ENCODE measurements around the gene FAM234B.

Gene FAM234B

DNA sequence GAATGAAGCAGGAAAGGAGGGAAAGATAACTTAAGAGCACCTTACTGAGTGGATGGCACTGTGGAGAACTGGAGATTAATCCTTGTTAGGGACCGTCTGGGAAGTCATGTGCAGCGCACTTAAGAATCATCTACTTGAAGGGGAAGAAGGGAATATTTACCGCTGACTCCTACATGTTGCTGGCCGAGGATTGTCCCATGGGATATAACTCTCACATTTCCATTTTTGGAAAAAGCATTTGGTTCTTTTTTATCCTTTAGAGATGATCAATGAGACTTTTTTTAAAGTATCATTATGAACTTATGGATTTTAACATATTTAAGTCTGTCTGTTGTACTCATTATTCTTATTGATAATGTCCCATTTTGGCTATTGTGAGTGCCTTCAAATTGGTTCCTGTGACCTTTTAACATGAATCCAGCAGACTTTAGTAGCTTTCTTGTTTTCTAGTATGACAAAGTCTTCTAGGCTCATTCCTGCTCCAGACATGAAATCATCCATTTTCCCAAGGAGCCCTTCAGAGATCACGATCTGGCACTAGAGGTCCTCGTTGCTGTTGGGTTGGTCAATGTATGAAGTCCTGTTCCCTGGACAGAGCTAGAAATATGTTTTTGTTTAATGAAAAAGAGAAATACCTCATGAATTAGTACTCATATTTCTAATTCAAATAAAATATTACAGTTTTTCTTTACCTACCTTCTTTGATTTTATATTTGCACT is 20.2 kb upstream of the FAM234B start:
- no peak for TF ChIP-seq CTCF (IDR thresholded peaks at IDR 0.05)
- DNase-seq (ENCODE audit: low spot score): no peak
- Histone ChIP-seq H3K4me3 (no peak overlapping the region), H3K27ac (no peak overlapping the region)

DNA sequence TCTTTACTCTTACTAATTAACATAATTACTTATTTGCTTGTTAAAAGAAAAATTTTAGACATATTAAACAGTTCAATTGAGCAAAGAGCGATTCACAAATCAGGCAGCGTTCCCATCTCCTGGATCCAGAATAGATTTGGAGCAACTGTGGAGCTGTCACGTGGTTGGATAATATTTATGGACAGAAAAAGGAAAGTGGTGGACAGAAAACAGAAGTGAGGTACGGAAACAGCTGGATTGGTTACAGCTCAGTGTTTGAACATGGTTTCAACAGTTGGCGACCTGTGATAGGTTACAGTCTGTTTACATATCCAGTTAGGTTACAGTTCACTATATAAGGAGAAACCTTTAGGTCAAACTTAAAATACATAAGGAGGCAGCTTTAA is 19.7 kb upstream of the FAM234B start:
- H3K27ac ChIP-seq: no peak overlapping the region
- no peak overlapping the region for H3K4me3 ChIP-seq
- no peak for DNase-seq (ENCODE audit: low spot score)
- TF ChIP-seq CTCF (IDR thresholded peaks at IDR 0.05): no peak

DNA sequence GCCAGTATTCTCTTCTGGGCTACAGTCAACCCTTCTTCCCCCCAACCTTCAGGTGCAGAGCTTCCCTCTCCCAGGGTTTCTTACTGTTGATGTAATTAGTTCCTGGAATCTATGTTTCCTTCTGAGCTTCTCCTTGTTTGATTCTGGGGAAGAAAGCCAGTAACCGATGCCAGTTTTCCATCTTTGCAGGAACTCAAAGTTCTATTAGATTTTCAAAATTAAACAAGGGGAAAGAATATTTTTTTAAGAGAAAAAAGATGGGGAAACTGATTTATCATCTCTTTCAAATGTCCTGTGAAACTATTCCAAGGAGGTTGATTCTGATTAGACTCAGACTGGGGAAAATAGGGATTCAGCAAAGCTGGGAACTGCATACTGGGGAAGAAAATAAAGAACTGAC is 17.9 kb upstream of the FAM234B start:
- no peak for DNase-seq (ENCODE audit: low spot score)
- Histone ChIP-seq H3K27ac (no peak overlapping the region), H3K4me3 (no peak overlapping the region)
- no peak for TF ChIP-seq CTCF (IDR thresholded peaks at IDR 0.05)

DNA sequence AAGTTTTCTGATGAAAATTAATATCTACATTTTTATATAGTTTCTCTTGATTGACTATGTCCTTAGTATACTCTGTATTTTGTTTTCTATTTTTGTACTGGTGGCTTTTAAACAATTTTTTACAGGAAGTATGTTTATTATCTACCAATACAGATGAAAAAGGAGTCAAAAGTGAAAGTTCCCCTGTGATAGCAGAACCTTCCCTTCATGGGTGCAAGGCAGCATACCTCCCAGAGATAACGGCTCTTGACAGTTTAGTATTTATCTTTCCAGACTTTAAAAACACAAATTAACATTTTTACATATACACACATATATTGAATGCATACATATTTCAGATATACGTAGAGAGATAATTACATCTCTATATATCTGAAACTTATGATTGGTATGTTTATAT is 17.1 kb upstream of the FAM234B start:
- no peak for DNase-seq (ENCODE audit: low spot score)
- TF ChIP-seq CTCF (IDR thresholded peaks at IDR 0.05): no peak
- no peak overlapping the region for H3K27ac ChIP-seq

GRCh38 chr12:13027508-13027907 is 16.7 kb upstream of the FAM234B start:
- no peak overlapping the region for H3K27ac ChIP-seq
- DNase-seq (ENCODE audit: low spot score): no peak
- no peak for TF ChIP-seq CTCF (IDR thresholded peaks at IDR 0.05)
- H3K4me3 ChIP-seq: no peak overlapping the region

More for the DNA sequence above, 17.1 kb upstream of the FAM234B start:
- no peak overlapping the region for H3K4me3 ChIP-seq

DNA sequence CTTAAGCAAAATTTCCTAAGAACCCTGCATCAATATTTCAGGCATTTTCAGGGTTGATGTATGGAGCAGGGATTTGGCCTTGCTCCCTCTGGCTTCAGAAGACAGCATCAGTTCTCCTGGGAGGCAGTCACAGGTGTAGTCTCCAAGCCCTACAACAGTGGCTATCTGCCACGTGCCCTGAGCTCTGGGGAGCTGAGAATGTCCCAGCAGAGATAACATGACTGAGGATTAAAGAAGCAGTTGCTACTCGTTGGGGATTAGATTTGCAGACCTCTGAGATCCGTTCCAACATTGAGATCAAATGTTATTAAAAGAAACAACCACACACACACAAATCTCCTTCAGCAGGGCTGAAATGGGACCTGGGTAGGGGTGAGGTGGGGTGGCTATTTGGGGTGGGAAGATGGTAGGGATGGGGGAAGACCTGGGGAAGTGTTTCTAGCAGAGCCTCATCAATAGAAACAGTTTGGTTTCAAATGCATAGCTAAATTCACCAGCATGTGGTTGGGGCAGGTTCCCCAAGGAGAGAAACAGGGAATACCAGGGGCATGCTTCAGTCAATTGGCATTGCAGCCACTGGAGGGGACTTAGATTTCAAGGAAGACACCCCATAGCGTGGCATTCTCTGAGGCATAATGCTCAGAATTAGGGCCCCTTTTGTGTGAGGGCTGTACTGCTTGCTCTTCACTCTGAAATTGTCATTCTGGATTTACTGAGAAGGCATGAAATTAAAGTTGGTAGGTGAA is 15.2 kb upstream of the FAM234B start:
- DNase-seq (ENCODE audit: low spot score): no peak
- Histone ChIP-seq H3K4me3 (no peak overlapping the region), H3K27ac (no peak overlapping the region)
- TF ChIP-seq CTCF (IDR thresholded peaks at IDR 0.05): no peak
